PC-9 (cell line): Measurements from ENCODE around the gene ICAM3.

ENCODE experiments used
- CTCF ChIP-seq: fragments of 200-600 bp; sonication (generic); conservative IDR thresholded peaks from 2 replicates; pipeline ENCODE4 v1.6.1; 2017; ENCODE audit warnings: mixed run types, antibody characterized with exemption, mild to moderate bottlenecking, moderate library complexity
- EZH2 ChIP-seq: fragments of 200-600 bp; sonication (generic); IDR thresholded peaks from 2 replicates; pipeline ENCODE4 v1.8.0; 2017; ENCODE audit warnings: antibody characterized with exemption, low read depth

GRCh38 chr19:10284960-10285278 lies 54.5 kb downstream of the ICAM3 start:
- no peak for TF ChIP-seq CTCF
- no peak for TF ChIP-seq EZH2
